GM21717 (cell line): Measurements from ENCODE around the gene HS6ST2.

Source experiments
- ATAC-seq: cut with Tn5 transposase; IDR thresholded peaks from one replicate; pipeline ENCODE4 v1.9.1; 2021; ENCODE audit warnings: mild to moderate bottlenecking, moderate library complexity; ENCODE audit not compliant: unreplicated experiment

Gene HS6ST2

GRCh38 chrX:132624466-132624865, 334.0 kb downstream of the HS6ST2 start:
- ATAC-seq, result no peak

- ATAC-seq, result no peak
These were observed 334.5 kb downstream of the HS6ST2 start for GRCh38 chrX:132623942-132624341.

- no peak for ATAC-seq
These were observed 335.1 kb downstream of the HS6ST2 start for GRCh38 chrX:132623300-132623699.

- ATAC-seq, result no peak
These were observed 336.3 kb downstream of the HS6ST2 start for GRCh38 chrX:132622130-132622529.

GRCh38 chrX:132618810-132619209, 339.6 kb downstream of the HS6ST2 start:
- ATAC-seq, result no peak

- ATAC-seq, result peak; percentile 77
These were observed 342.9 kb downstream of the HS6ST2 start for GRCh38 chrX:132615391-132616131.

GRCh38 chrX:132614297-132614696, 344.1 kb downstream of the HS6ST2 start:
- ATAC-seq, result no peak

GRCh38 chrX:132613801-132614200, 344.6 kb downstream of the HS6ST2 start:
- no peak for ATAC-seq

- ATAC-seq, result peak; percentile 52
These were observed 345.4 kb downstream of the HS6ST2 start for GRCh38 chrX:132612821-132613564.

- ATAC-seq, result no peak
These were observed 347.9 kb downstream of the HS6ST2 start for GRCh38 chrX:132610536-132610935.

GRCh38 chrX:132609362-132609848, 349.0 kb downstream of the HS6ST2 start:
- ATAC-seq, result no peak

GRCh38 chrX:132603700-132604286, 354.6 kb downstream of the HS6ST2 start:
- no peak for ATAC-seq

- no peak for ATAC-seq
These were observed 355.7 kb downstream of the HS6ST2 start for GRCh38 chrX:132602701-132603100.

- ATAC-seq, result no peak
These were observed 363.4 kb downstream of the HS6ST2 start for GRCh38 chrX:132594999-132595398.

- ATAC-seq, result no peak
These were observed 364.3 kb downstream of the HS6ST2 start for GRCh38 chrX:132594129-132594528.

- ATAC-seq, result no peak
These were observed 365.5 kb downstream of the HS6ST2 start for GRCh38 chrX:132592880-132593279.

GRCh38 chrX:132591719-132592275, 366.6 kb downstream of the HS6ST2 start:
- no peak for ATAC-seq

- no peak for ATAC-seq
These were observed 367.9 kb downstream of the HS6ST2 start for GRCh38 chrX:132590350-132591026.

- no peak for ATAC-seq
These were observed 373.5 kb downstream of the HS6ST2 start for GRCh38 chrX:132584936-132585335.

GRCh38 chrX:132576939-132577338, 381.5 kb downstream of the HS6ST2 start:
- no peak for ATAC-seq
